Endodermal cell (in vitro differentiated cells): ENCODE measurements around the gene CPED1. TPM values are rescaled to one million over a fixed set of nuclear protein-coding genes. Genes with fewer than 3 reads are reported as not detected.

ENCODE experiments used
- DNase-seq: peaks from one replicate; pipeline ENCODE4 v3.0.0-alpha.2; 2017
- H3K27ac ChIP-seq: 2 replicates; pipeline ENCODE4 v1.5.1; 2013; ENCODE audit warnings: mild to moderate bottlenecking, low read depth, low read length, moderate library complexity
- H3K27me3 ChIP-seq: 2 replicates; pipeline ENCODE4 v1.6.1; 2013; ENCODE audit warnings: mild to moderate bottlenecking, low read length, moderate library complexity; ENCODE audit not compliant: insufficient read depth, control insufficient read depth, poor library complexity, severe bottlenecking
- H3K36me3 ChIP-seq: 2 replicates; pipeline ENCODE4 v1.7.0; 2013; ENCODE audit warnings: mild to moderate bottlenecking, low read length, moderate library complexity; ENCODE audit not compliant: control insufficient read depth, insufficient read depth
- H3K4me1 ChIP-seq: one replicate; pipeline ENCODE4 v1.7.0; 2013; ENCODE audit warnings: low read length; ENCODE audit not compliant: control insufficient read depth, insufficient read depth
- H3K4me3 ChIP-seq: 2 replicates; pipeline ENCODE4 v1.5.1; 2013; ENCODE audit warnings: mild to moderate bottlenecking, low read length, moderate library complexity
- H3K9ac ChIP-seq: 2 replicates; pipeline ENCODE4 v1.6.1; 2013; ENCODE audit warnings: mild to moderate bottlenecking, low read length, moderate library complexity; ENCODE audit not compliant: poor library complexity, severe bottlenecking; ENCODE audit errors: extremely low read depth
- H3K9me3 ChIP-seq: 2 replicates; pipeline ENCODE4 v1.6.1; 2013; ENCODE audit warnings: mild to moderate bottlenecking, low read length, moderate library complexity; ENCODE audit not compliant: control insufficient read depth
- H3K27ac Mint-ChIP-seq: 2 replicates; pipeline ENCODE4 v1.8.0; 2020; ENCODE audit warnings: mixed read lengths
- H3K27me3 Mint-ChIP-seq: 2 replicates; pipeline ENCODE4 v1.8.0; 2021; ENCODE audit warnings: mild to moderate bottlenecking, mixed read lengths; ENCODE audit not compliant: insufficient read depth
- H3K36me3 Mint-ChIP-seq: 2 replicates; pipeline ENCODE4 v1.8.0; 2020; ENCODE audit warnings: low read depth, mixed read lengths
- H3K4me1 Mint-ChIP-seq: 2 replicates; pipeline ENCODE4 v1.8.0; 2020; ENCODE audit warnings: mixed read lengths
- H3K4me3 Mint-ChIP-seq: 2 replicates; pipeline ENCODE4 v1.8.0; 2020; ENCODE audit warnings: mild to moderate bottlenecking, moderate library complexity, mixed read lengths
- H3K9me3 Mint-ChIP-seq: 2 replicates; pipeline ENCODE4 v1.8.0; 2020; ENCODE audit warnings: mild to moderate bottlenecking, mixed read lengths
- WGBS, 2 experiments: methylation state at CpG; one replicate each; pipeline versions ENCODE4 v1.1.5 to v1.1.7; 2013; ENCODE audit warnings: missing lambda C conversion rate in 2 of 2, mixed read lengths in 1 of 2; ENCODE audit not compliant: insufficient coverage in 1 of 2, insufficient read length in 1 of 2; 5-methylcytosine and 5-hydroxymethylcytosine counted together
- total RNA-seq, 2 donors: library from RNA; stranded (reverse); fragmentation: NEBNext Ultra II Directional in 1 of 2; extraction: Animal tissue kit (Norgen Biotek cat#: 25700) in 1 of 2; gene quantifications; 2 replicates in 1 of 2; 3 replicates in 1 of 2; pipeline ENCODE4 v1.2.1, GENCODE V29; 2021
- TF ChIP-seq, protein P1 (sequence below): fragments of 200-600 bp; sonication (generic); conservative IDR thresholded peaks from 2 replicates; pipeline ENCODE4 v1.5.0; 2021; ENCODE audit warnings: antibody characterized with exemption, mild to moderate bottlenecking

The CPED1 gene
- total RNA-seq, 2 donors from 2014 or later = 1.1 TPM; not detected in 1

DNA sequence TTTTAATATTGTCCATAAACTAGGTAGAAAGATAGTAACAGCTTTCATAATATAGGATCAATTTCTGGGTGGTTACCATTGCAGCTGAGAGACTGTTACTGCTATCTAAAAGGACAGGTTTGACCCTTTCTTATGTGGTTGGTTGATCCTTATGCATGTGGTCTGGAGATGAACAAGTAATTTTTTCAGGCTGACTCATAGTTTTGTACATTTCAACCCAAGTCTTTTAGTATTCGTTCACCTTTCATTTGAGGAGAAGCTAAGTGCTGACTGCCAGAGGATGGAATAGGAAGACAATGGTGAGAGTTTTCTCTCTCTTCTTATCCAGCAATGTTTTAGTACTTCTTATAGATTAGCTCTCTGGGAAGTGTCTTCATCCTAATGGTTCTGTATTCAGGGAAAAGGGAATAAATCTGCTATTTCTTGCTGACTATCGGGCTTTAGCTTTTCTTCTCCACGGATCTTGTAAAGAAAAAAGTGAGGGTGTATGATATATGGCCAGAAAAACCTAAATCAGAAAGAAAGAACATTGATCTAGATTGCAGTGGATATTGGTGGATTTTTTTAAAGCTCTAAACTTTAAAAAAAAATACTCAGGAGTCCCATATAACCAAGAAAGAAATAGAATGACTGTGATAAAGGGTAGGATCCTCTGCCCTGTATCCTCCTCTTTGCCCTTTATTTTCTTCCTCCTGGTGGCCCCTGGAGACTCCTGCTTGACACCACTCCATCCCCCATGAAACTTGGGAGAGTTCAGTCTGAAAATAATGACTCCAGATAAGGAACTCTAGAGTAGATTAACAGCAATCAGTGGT lies 88.0 kb downstream of the CPED1 start:
- H3K27ac ChIP-seq = no peak overlapping the region
- no peak overlapping the region for H3K27ac Mint-ChIP-seq
- no peak overlapping the region for H3K9ac ChIP-seq
- H3K4me1 Mint-ChIP-seq = peaks cover 4% of the 10 kb centered on the region
- H3K9me3 ChIP-seq = no peaks in the 10 kb centered on the region
- H3K36me3 ChIP-seq = no peaks in the 10 kb centered on the region
- peaks cover 20% of the 10 kb centered on the region for H3K27me3 ChIP-seq
- TF ChIP-seq, protein P1, sequence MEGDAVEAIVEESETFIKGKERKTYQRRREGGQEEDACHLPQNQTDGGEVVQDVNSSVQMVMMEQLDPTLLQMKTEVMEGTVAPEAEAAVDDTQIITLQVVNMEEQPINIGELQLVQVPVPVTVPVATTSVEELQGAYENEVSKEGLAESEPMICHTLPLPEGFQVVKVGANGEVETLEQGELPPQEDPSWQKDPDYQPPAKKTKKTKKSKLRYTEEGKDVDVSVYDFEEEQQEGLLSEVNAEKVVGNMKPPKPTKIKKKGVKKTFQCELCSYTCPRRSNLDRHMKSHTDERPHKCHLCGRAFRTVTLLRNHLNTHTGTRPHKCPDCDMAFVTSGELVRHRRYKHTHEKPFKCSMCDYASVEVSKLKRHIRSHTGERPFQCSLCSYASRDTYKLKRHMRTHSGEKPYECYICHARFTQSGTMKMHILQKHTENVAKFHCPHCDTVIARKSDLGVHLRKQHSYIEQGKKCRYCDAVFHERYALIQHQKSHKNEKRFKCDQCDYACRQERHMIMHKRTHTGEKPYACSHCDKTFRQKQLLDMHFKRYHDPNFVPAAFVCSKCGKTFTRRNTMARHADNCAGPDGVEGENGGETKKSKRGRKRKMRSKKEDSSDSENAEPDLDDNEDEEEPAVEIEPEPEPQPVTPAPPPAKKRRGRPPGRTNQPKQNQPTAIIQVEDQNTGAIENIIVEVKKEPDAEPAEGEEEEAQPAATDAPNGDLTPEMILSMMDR = no peak
- H3K4me1 ChIP-seq = no peaks in the 10 kb centered on the region
- no peak overlapping the region for H3K4me3 Mint-ChIP-seq
- 88 to 96% methylated on average over 3 of the region's 3 CpGs for WGBS, 2 experiments
- H3K4me3 ChIP-seq = no peak overlapping the region
- no peaks in the 10 kb centered on the region for H3K27me3 Mint-ChIP-seq
- no peak for DNase-seq
- no peaks in the 10 kb centered on the region for H3K36me3 Mint-ChIP-seq
- no peaks in the 10 kb centered on the region for H3K9me3 Mint-ChIP-seq

DNA sequence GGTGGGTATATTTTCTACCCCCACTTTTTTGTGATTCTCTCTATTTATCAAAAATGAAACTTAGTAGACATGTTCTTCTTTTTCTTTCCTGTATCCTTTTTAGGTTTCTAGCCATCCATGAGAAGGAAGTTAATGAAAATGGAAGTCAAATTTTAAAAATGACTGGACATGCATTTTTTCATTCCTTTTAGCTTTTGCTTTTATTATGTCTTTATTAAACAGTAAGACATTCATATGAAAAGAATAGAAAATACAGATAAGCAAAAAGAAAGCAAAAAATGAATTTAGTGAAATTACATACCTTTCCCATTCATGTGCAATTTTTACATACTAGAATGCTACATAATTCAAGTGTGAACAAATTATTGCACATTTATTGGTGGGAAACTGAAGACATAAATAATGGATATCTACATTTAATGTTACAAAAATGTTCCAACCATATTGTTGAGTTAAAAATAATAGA lies 88.7 kb downstream of the CPED1 start:
- Histone ChIP-seq H3K36me3 (no peaks in the 10 kb centered on the region), H3K9ac (no peak overlapping the region), H3K4me3 (no peak overlapping the region), H3K4me1 (no peaks in the 10 kb centered on the region), H3K27ac (no peak overlapping the region), H3K9me3 (no peaks in the 10 kb centered on the region), H3K27me3 (peaks cover 20% of the 10 kb centered on the region)
- Mint-ChIP-seq H3K27me3 (no peaks in the 10 kb centered on the region), H3K4me3 (no peak overlapping the region), H3K9me3 (no peaks in the 10 kb centered on the region), H3K27ac (no peak overlapping the region), H3K4me1 (peaks cover 4% of the 10 kb centered on the region), H3K36me3 (no peaks in the 10 kb centered on the region)
- no peak for DNase-seq
- TF ChIP-seq, protein P1 = no peak

DNA sequence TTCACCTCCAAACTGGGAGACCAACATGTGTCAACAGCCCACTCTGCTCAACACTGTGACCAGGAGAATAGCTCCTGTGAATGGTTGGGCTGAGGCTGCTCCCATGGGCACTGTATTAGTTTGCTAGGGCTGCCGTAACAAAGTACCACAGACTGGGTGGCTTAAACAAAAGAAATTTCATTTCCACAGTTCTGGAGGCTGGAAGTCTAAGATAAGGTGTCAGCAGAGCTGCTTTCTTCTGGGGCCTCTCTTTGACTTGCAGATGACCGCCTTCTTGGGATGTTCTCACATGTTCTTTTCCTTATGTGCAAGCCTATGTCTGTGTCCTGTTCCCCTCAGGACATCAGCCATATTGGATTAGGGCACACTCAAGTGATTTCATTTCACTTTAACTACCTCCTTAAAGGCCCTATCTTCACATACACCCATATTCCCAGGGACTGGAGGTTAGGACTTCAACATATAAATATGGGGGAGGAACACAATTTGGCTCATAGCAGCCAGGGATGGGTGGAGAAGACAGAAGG lies 90.3 kb downstream of the CPED1 start:
- H3K27me3 Mint-ChIP-seq = no peaks in the 10 kb centered on the region
- Histone ChIP-seq H3K4me1 (no peaks in the 10 kb centered on the region), H3K36me3 (no peaks in the 10 kb centered on the region), H3K9me3 (no peaks in the 10 kb centered on the region), H3K4me3 (no peak overlapping the region), H3K27ac (no peak overlapping the region), H3K9ac (no peak overlapping the region), H3K27me3 (peaks cover 30% of the 10 kb centered on the region)
- 93 to 95% methylated on average over 2 of the region's 2 CpGs for WGBS, 2 experiments
- DNase-seq = no peak
- no peaks in the 10 kb centered on the region for H3K36me3 Mint-ChIP-seq
- TF ChIP-seq, protein P1 = no peak
- H3K4me1 Mint-ChIP-seq = peaks cover 4% of the 10 kb centered on the region
- H3K27ac Mint-ChIP-seq = no peak overlapping the region
- H3K9me3 Mint-ChIP-seq = no peaks in the 10 kb centered on the region
- H3K4me3 Mint-ChIP-seq = no peak overlapping the region
